PC-9 (cell line): ENCODE data around the gene CTIF. TPM values are rescaled to one million over a fixed set of nuclear protein-coding genes. Genes with fewer than 3 reads are reported as not detected.

Experiments used
- BruUV-seq: library from RNA; stranded (reverse); fragments of 400-500 nt; replicated peaks from 2 replicates; lab custom pipeline; 2021; lab: Mats Ljungman, UMichigan
- CTCF ChIA-PET: fragments of 300-600 bp; sonication (Branson Sonifier 250); formaldehyde crosslinking; loops from one replicate; lab custom pipeline; 2022; ENCODE audit warnings: antibody characterized with exemption; lab: Charles Lee
- POLR2A ChIA-PET: fragments of 300-600 bp; sonication (Branson Sonifier 250); formaldehyde crosslinking; loops from one replicate; lab custom pipeline; 2022; ENCODE audit warnings: antibody characterized with exemption; ENCODE audit not compliant: unreplicated experiment; lab: Charles Lee
- DNase-seq, 2 experiments: peaks; one replicate each; pipeline versions ENCODE4 v3.0.0 to v3.0.0-alpha.2; 2015 to 2022; ENCODE audit warnings: mixed read lengths in 1 of 2
- H2AFZ ChIP-seq: fragments of 200-600 bp; sonication (generic); 2 replicates; pipeline ENCODE4 v1.8.1; 2017; ENCODE audit warnings: antibody characterized with exemption
- H3F3A ChIP-seq: fragments of 200-600 bp; sonication (generic); 2 replicates; pipeline ENCODE4 v1.8.1; 2017; ENCODE audit warnings: antibody characterized with exemption, mild to moderate bottlenecking, low read depth; ENCODE audit not compliant: insufficient read depth
- H3K27ac ChIP-seq: fragments of 200-600 bp; sonication (generic); 2 replicates; pipeline ENCODE4 v1.6.1; 2016; ENCODE audit warnings: mixed run types
- H3K27me3 ChIP-seq: fragments of 200-600 bp; sonication (generic); 2 replicates; pipeline ENCODE4 v1.6.1; 2016; ENCODE audit warnings: low read depth, mixed run types; ENCODE audit not compliant: insufficient read depth
- H3K36me3 ChIP-seq: fragments of 200-600 bp; sonication (generic); 2 replicates; pipeline ENCODE4 v1.6.1; 2016; ENCODE audit warnings: low read depth, mixed run types
- H3K4me1 ChIP-seq: fragments of 200-600 bp; sonication (generic); replicated peaks from 2 replicates; pipeline ENCODE4 v1.6.1; 2016; ENCODE audit warnings: mixed run types; ENCODE audit not compliant: insufficient read depth
- H3K4me2 ChIP-seq: fragments of 200-600 bp; sonication (generic); 2 replicates; pipeline ENCODE4 v1.6.1; 2017; ENCODE audit warnings: mixed run types
- H3K4me3 ChIP-seq: fragments of 200-600 bp; sonication (generic); 2 replicates; pipeline ENCODE4 v1.6.1; 2016; ENCODE audit warnings: mixed run types
- H3K79me2 ChIP-seq: fragments of 200-600 bp; sonication (generic); 2 replicates; pipeline ENCODE4 v1.6.1; 2017; ENCODE audit warnings: low read depth, mixed run types
- H3K9me2 ChIP-seq: fragments of 200-600 bp; sonication (generic); 2 replicates; pipeline ENCODE4 v1.8.1; 2017; ENCODE audit warnings: mild to moderate bottlenecking; ENCODE audit not compliant: insufficient read depth
- H3K9me3 ChIP-seq: fragments of 200-600 bp; sonication (generic); 2 replicates; pipeline ENCODE4 v1.8.1; 2016; ENCODE audit warnings: low read depth; ENCODE audit not compliant: insufficient read depth
- H4K20me1 ChIP-seq: fragments of 200-600 bp; sonication (generic); 2 replicates; pipeline ENCODE4 v1.8.1; 2017; ENCODE audit not compliant: insufficient read depth
- CTCF ChIP-seq: fragments of 200-600 bp; sonication (generic); conservative IDR thresholded peaks from 2 replicates; pipeline ENCODE4 v1.6.1; 2017; ENCODE audit warnings: mixed run types, antibody characterized with exemption, mild to moderate bottlenecking, moderate library complexity
- EZH2 ChIP-seq: fragments of 200-600 bp; sonication (generic); IDR thresholded peaks from 2 replicates; pipeline ENCODE4 v1.8.0; 2017; ENCODE audit warnings: antibody characterized with exemption, low read depth
- intact Hi-C: fragments of 100-400 bp; cut with micrococcal nuclease; formaldehyde crosslinking; loops from one replicate; pipeline ENCODE4 v1.10.0; 2022; ENCODE audit not compliant: unreplicated experiment
- total RNA-seq: library from RNA; stranded (reverse); gene quantifications from 2 replicates; pipeline ENCODE4 v1.2.3, GENCODE V29; 2021

CTIF gene
- total RNA-seq, 1 experiment from 2014 or later: 26.2 TPM

DNA sequence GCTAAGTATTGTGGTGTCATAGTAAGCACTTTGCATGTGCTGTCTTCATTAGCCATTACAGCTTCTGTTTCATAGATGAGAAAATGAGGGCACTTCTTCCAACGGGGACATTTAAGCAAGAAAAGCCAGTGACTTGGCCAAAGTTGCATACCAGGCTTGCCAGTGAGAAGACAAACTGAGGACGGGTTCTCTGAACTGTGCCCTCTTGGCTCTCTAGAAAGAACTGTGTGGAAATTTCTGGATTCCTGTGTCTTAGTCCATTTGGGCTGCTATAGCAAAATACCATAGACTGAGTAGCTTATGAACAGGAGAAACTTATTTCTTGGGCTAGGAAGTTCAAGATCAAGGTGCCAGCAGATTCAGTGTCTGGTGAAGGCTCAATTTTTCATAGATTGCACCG, 13.3 kb downstream of the CTIF start:
- no peaks in the 10 kb centered on the region for H3F3A ChIP-seq
- H3K79me2 ChIP-seq: no peaks in the 10 kb centered on the region
- no peak overlapping the region for H3K4me2 ChIP-seq
- H3K9me2 ChIP-seq: no peaks in the 10 kb centered on the region
- H2AFZ ChIP-seq: no peak overlapping the region
- ChIA-PET CTCF (no interaction called here), POLR2A (no interaction called here)
- no peaks in the 10 kb centered on the region for H4K20me1 ChIP-seq
- H3K4me1 ChIP-seq: peaks cover 13% of the 10 kb centered on the region; the same call in 1 of the 2 replicates
- H3K4me3 ChIP-seq: no peak overlapping the region
- H3K27ac ChIP-seq: no peak overlapping the region
- no peak for TF ChIP-seq EZH2
- TF ChIP-seq CTCF: no peak
- intact Hi-C loops: no loop called here
- no peaks in the 10 kb centered on the region for H3K27me3 ChIP-seq
- H3K36me3 ChIP-seq: no peaks in the 10 kb centered on the region
- no TSS peak for BruUV-seq
- no peaks in the 10 kb centered on the region for H3K9me3 ChIP-seq
- DNase-seq: no peak

DNA sequence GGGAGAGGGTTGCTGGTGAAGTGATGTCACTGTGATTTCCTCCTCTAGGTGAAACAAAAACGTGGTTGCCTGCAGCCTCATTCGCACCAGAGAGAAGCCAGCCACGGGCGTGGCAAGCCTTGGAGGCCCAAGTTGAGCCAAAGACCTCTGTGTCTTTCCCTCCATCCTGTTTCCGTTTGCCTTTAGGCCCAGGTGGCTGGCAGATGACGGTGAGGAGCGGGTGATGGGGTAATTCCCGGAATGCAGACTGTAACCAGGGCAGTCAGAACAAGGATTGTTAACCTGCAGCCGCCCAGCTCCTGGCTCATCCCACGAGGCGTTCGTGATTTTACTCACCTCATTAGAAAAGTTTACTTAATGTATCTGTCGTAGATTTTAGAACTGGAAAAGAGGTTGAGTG, 14.4 kb downstream of the CTIF start:
- no peak for TF ChIP-seq CTCF
- no peak for TF ChIP-seq EZH2
- intact Hi-C loops: no loop called here

GRCh38 chr18:48554610-48555400, 16.0 kb downstream of the CTIF start:
- no peaks in the 10 kb centered on the region for H3K9me3 ChIP-seq
- no peak overlapping the region for H2AFZ ChIP-seq
- intact Hi-C loops: no loop called here
- H3F3A ChIP-seq: no peaks in the 10 kb centered on the region
- POLR2A ChIA-PET: no interaction called here
- no peak overlapping the region for H3K27ac ChIP-seq
- TF ChIP-seq CTCF (no peak), EZH2 (no peak)
- H3K4me1 ChIP-seq: no peaks in the 10 kb centered on the region
- no peak overlapping the region for H3K4me2 ChIP-seq
- DNase-seq: no peak
- no peaks in the 10 kb centered on the region for H3K79me2 ChIP-seq
- no peaks in the 10 kb centered on the region for H3K27me3 ChIP-seq
- CTCF ChIA-PET: no interaction called here
- H3K9me2 ChIP-seq: no peaks in the 10 kb centered on the region
- no peak overlapping the region for H3K4me3 ChIP-seq
- H3K36me3 ChIP-seq: no peaks in the 10 kb centered on the region
- BruUV-seq: no TSS peak
- H4K20me1 ChIP-seq: no peaks in the 10 kb centered on the region

More for the DNA sequence above, 14.4 kb downstream of the CTIF start:
- Histone ChIP-seq H3K9me2 (no peaks in the 10 kb centered on the region), H3K36me3 (no peaks in the 10 kb centered on the region), H3K9me3 (no peaks in the 10 kb centered on the region), H3F3A (no peaks in the 10 kb centered on the region), H3K27ac (no peak overlapping the region), H3K79me2 (no peaks in the 10 kb centered on the region), H4K20me1 (no peaks in the 10 kb centered on the region), H3K27me3 (no peaks in the 10 kb centered on the region), H3K4me3 (no peak overlapping the region), H3K4me1 (peaks cover 4% of the 10 kb centered on the region; the same call in 1 of the 2 replicates), H3K4me2 (no peak overlapping the region), H2AFZ (no peak overlapping the region)
- BruUV-seq: no TSS peak
- ChIA-PET CTCF (no interaction called here), POLR2A (interaction anchor here (0.6 kb wide), 1 partner anchor 54 kb away, joined by 3 read pairs; no protein-coding TSS in a partner anchor)
- DNase-seq: no peak
